H1 (cell line): ENCODE measurements around the gene CCDC92B. TPM values are rescaled to one million over a fixed set of nuclear protein-coding genes. Genes with fewer than 3 reads are reported as not detected.

Source experiments
- PHF8 ChIP-seq: fragments of 200-600 bp; sonication (generic); conservative IDR thresholded peaks from 2 replicates; pipeline ENCODE4 v1.7.1; 2012; ENCODE audit warnings: low read depth, mild to moderate bottlenecking, inconsistent platforms, low read length, moderate library complexity
- SIN3A ChIP-seq, 2 experiments: IDR thresholded peaks in 1 of 2; conservative IDR thresholded peaks in 1 of 2; 2 replicates each; pipeline ENCODE4 v1.6.1; 2011 to 2012; ENCODE audit warnings: low read length in 2 of 2, improper control_type of control experiment in 1 of 2, low read depth in 1 of 2, mild to moderate bottlenecking in 1 of 2
- polyA plus RNA-seq, 7 experiments: library from polyadenylated mRNA; depleted of rRNA in 3 of 7; stranded (reverse) in 5 of 7; unstranded in 2 of 7; fragments of >200 nt in 5 of 7; fragments of 200-250 nt in 2 of 7; gene quantifications; 1 replicate in 5 of 7; 2 replicates in 1 of 7; 4 replicates in 1 of 7; pipeline versions ENCODE4 v1.2.1 to v1.2.3, GENCODE V29; 2011 to 2013; ENCODE audit warnings: missing spikeins in 2 of 7, mixed read lengths in 2 of 7
- total RNA-seq: library from RNA; stranded (reverse); fragmentation: NEBNext Ultra II Directional; extraction: Animal tissue kit (Norgen Biotek cat#: 25700); gene quantifications from 2 replicates; pipeline ENCODE4 v1.2.1, GENCODE V29; 2021

CCDC92B gene
- total and polyA plus RNA-seq, 2 of the 8 experiments (the other 6 are each of a cell fraction or from before 2014, with no cell fraction given): 5.5 to 12.1 TPM

DNA sequence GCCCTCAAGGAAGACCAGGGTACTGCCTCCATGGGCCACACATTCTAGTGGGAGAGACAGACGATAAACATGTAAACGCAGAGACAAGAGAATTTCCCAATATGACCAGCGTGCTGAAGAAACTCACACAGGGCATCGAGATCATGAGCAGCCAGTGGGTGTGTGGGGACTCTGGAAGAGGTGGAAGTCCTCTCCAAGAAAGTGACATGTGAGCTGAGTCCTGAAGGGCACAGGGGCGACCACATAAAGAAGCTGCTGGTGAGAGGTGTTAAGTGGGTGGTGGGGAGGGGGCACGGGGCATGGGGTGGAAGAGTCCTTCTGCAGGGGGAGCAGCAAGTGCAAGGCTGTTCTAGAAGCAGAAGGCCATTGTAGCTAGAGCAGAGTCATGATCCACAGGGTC, 25.8 kb upstream of the CCDC92B start (continued):
- no peak for TF ChIP-seq SIN3A (conservative IDR thresholded peaks at IDR 0.05 in 1 of 2, IDR thresholded peaks at IDR 0.05 in 1 of 2; ENCODE audit: low read depth in 1 of 2, low read length in 2 of 2)
- no peak for TF ChIP-seq PHF8
